HG02884 (cell line): ENCODE measurements around the gene GLYATL1.

Source experiments
- ATAC-seq: cut with Tn5 transposase; IDR thresholded peaks from one replicate; pipeline ENCODE4 v1.9.1; 2021; ENCODE audit warnings: mild to moderate bottlenecking, moderate library complexity; ENCODE audit not compliant: unreplicated experiment

Gene GLYATL1

DNA sequence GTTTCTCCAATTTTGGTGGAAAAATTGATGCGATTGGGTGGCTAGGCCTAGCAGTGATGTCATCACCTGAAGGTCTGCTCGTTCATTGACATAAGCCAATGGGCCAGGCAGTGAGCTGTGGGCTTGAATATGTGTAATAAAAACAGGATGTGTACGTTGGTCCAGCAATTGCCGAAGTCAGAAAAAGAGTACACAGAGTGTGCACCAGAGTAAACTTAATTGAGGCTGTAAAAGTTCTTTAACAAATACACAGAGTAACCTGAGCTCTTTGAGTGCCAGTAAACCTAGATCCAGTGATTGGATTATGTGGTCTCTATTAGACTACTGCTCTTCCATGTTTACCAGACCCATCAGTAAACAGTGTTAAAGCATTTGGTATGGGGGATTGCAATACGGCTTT is 13.0 kb upstream of the GLYATL1 start:
- ATAC-seq = no peak

GRCh38 chr11:58926695-58927094 is 12.6 kb upstream of the GLYATL1 start:
- no peak for ATAC-seq

DNA sequence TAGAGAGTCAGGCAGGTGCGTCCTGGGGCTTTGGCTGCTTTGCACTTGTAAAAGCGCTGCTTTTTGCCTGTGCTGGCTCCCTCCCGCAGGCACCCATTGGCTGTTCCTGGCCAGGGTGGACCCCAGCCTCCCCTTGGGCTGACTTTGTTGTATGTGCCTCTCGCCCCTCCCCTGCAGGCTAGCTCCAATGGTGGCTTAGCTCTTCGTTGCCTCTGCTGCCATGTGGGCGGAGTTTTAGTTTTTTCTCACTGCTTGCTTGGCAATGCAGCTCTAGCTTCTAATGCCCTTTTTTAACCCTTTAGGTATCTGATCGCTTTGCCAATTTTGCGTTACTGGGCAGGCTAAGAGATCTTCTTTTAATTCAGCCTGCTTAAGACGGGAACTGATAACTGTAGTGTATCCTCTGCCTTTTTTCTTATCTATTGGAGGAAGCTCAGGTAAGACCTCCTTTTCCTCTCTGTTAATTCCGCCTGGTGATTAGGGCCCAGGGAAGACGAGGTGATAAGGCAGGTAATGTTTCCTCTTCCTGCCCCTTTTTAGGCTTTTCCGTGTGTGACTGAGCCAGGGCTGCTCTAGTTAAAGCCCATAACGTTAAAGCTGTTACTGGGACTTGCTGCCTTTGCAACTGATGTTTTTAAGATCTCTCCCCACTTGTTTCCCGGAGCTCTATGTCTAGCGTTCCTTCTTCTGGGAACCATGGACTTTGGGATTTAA is 11.7 kb upstream of the GLYATL1 start:
- no peak for ATAC-seq

DNA sequence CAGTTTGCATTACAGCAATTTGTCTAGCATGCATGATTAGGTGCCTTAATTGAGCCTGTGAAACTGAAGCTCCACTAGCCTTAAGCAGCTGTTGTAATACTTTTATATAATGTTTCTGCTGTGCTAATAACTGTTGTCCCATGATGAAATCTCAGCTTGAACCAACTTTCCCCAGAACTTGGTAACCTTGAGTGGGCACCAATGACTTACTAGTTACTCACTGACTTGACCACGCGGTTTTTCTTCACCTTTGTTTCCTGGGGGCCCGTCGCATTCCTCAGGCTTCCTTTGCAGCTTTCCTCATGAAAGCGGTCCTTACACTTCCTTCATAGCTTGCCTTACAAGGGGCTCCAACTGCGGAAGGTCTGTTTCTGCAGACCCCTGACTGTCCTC is 11.2 kb upstream of the GLYATL1 start:
- ATAC-seq = no peak

- ATAC-seq = no peak
Observed at GRCh38 chr11:58928691-58929090, 10.6 kb upstream of the GLYATL1 start.

GRCh38 chr11:58930926-58931325 is 8.4 kb upstream of the GLYATL1 start:
- ATAC-seq = no peak

DNA sequence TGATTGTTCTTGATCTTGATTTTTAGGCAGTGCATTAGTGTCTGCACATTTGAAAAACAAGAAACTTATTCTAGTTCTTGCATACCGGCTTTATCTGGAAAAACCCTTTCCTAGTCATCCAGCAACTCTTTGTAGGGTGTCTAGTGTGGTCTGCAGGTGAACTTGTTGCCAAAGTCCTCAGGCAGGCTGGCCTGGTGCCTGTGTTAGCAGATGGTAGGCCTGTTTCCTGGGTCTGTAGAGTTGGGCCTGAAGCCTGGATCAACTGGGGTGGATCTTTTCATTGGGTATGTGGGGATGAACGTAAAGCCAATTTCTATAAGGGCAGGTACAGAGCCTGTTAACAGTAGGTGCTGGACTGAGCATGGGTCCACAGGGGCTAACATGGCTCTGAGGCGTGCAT is 5.6 kb upstream of the GLYATL1 start:
- ATAC-seq = no peak

DNA sequence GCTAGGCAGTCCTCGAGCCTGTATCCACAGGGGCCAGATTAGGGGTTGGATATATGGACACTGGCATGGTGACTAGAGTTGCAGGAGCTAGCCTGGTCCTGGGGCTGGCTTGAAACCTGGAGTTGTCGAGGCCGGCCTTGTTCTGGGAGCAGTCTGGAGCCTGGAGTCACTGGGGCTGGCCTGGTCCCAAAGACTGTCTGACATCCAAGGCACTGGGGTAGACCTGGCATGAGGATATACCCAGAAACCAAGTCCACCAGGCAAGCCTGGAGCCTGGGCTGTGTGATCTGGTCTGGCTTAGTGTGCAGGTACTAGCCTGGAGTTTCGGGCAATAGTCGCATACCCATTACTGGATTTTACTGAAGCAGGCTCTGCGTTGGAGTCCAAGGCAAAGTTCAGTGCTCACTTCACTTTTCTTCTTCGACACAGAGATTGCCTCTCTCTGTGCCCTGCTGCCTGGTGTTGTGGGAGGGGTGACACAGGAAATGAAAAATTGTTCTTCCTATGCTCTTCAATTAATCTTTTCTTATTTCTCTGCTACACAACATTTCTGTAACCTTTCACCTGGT is 4.3 kb upstream of the GLYATL1 start:
- ATAC-seq = no peak

DNA sequence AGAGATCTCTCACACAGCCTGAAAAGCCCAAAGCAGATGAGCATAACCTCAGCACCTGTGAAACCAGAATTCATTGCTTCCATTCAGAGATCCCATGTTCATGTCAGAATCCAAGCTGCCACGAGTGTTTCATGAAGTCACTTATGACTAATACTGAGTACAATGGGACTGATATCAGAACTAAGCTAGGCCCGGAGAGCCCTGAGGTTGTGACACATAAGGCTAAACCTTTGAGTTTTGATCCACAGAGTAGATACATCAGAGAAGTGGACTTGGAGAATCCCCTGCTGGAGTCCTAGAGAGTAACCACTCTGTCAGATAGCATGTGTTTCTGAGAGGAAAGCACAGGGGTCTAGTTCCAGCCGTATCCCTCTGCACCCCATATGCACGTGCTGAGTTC is 890 bp upstream of the GLYATL1 start:
- ATAC-seq = no peak

- no peak for ATAC-seq
Observed at GRCh38 chr11:58940028-58940427, 740 bp downstream of the GLYATL1 start.

GRCh38 chr11:58941838-58942237 is 2.5 kb downstream of the GLYATL1 start:
- no peak for ATAC-seq

DNA sequence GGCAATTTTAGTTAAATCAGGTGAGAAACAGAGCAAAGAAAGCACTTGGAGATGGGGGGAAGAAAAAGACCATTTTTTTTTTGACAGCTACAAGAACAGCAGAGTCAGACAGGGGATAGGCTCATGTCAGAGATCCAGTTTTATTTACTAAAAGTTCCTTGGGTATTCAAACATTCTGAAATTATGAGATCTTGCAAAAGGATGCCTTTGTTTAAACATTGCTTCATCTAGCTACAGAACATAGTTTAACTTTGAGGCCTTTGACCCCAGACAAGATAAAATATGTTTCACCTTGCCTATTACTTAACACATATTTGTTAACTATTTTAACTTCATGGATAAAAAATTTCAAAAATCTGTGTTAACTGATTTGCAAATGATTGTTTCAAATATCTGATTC is 6.4 kb downstream of the GLYATL1 start:
- ATAC-seq = no peak

DNA sequence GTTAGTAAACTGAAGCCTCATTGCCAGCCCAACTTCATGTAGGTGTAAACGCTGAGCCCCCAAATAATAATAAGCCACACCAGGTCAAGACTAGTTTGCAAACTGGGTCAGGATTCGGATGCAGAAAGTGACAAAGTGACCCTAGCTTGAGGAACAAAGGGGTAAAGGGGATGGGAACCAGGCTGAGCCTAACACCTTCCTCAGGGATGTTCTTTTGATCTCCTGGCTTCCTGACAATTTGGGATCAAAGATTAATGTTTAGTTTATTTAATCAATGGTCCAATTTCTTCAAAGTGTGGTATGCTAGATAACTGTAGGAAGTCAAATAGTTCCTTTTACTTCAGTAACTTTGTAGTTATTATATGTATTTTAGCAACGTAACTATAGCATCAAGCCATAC is 9.9 kb downstream of the GLYATL1 start:
- ATAC-seq = no peak

GRCh38 chr11:58957922-58958321 is 18.6 kb downstream of the GLYATL1 start:
- peak; percentile 56 for ATAC-seq

DNA sequence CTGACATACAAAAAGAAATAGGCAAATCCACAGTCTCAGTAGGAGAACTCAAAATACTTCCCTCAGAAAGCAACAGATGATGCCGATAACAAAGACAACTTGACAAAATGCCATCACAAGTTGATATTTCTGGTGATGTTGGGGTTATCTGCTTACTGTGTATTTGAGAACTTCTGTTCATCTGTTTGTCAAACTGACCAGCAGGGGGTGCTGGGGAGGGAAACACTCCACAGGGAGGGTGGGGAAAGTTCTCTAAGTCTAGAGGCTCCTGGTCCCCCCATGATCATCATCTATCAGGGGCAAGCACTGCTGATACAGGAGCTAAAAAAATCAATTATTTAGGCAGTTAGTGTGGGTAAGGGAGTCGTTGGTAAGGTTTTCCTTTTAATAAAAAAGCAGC is 19.2 kb downstream of the GLYATL1 start:
- ATAC-seq = peak; percentile 64

DNA sequence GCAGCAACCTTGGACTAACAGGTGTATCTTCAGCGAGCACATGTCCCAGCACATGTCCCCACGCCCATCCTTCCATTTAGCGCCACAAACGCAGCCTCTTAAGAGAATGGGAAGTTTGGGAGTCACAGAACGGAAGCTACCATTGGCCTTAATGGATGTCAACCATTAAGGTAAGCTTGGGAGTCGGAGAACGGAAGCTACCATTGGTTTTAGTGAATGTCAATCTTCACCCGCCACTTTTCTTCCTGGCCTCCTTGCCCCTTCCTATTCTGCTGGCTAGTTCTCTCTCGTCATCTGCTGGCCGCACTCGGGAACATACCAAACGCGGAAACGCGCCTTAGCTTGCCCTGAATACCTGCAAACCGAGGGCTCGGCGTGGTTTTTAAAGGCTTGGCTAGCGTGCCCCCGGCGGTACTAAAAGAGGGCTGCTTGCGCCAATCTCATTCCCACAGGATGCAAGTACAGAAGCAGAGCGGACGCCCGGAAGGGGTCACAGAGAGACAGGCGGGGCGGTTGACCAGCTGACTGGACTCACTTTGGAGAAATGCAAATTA is 24.3 kb downstream of the GLYATL1 start:
- ATAC-seq = no peak

GRCh38 chr11:58965246-58965985 is 26.1 kb downstream of the GLYATL1 start:
- no peak for ATAC-seq

- ATAC-seq = no peak
Observed at GRCh38 chr11:58968251-58968711, 29.0 kb downstream of the GLYATL1 start.

DNA sequence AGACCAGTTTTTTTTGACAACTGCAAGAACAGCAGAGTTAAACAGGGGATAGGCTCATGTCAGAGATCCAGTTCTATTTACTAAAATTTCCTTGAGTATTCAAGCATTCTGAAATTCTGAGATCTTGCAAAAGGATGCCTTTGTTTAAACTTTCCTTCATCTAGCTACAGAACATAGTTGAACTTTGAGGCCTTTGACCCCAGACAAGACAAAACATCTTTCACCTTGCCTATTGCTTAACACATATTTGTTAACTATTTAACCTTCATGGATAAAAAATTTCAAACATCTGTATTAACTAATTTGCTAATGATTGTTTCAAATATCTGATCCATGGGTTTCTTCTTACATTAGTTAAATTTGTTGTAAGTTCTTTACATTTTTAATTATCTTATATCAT is 38.2 kb downstream of the GLYATL1 start:
- ATAC-seq = no peak

- no peak for ATAC-seq
Observed at GRCh38 chr11:58979222-58979621, 39.9 kb downstream of the GLYATL1 start.

- ATAC-seq = no peak
Observed at GRCh38 chr11:58980159-58980843, 41.0 kb downstream of the GLYATL1 start.
